Measurements from ENCODE around the gene CFTR.

Gene CFTR

GRCh38 chr7:117472335-117472734 lies 7.5 kb upstream of the CFTR start:
- no peaks in the 10 kb centered on the region for H3K4me1 ChIP-seq
- H3K9me3 ChIP-seq: no peaks in the 10 kb centered on the region
- no peaks in the 10 kb centered on the region for H3K27me3 ChIP-seq
- no peak for DNase-seq
- H3K4me3 ChIP-seq: no peak overlapping the region
- no peak for TF ChIP-seq CTCF (IDR thresholded peaks at IDR 0.05)
- intact Hi-C loops (cut with DNase I; ENCODE audit: low total_unique reads): no loop called here
- H3K36me3 ChIP-seq: no peaks in the 10 kb centered on the region
- H3K27ac ChIP-seq: no peak overlapping the region

- no peak overlapping the region for H3K4me3 ChIP-seq
- H3K4me1 ChIP-seq: peaks cover 0 to 11% (median 5%) of the 10 kb centered on the region in 4 donors
- no peaks in the 10 kb centered on the region for H3K9me3 ChIP-seq
- DNase-seq: no peak
- peaks cover 0 to 7% of the 10 kb centered on the region in 2 donors for H3K27me3 ChIP-seq
- intact Hi-C loops (cut with DNase I; ENCODE audit: low total_unique reads): no loop called here
- H3K36me3 ChIP-seq: no peaks in the 10 kb centered on the region
- no peak overlapping the region for H3K27ac ChIP-seq
- TF ChIP-seq CTCF (IDR thresholded peaks at IDR 0.05): no peak
These were observed 3.1 kb upstream of the CFTR start for GRCh38 chr7:117476557-117477215.

DNA sequence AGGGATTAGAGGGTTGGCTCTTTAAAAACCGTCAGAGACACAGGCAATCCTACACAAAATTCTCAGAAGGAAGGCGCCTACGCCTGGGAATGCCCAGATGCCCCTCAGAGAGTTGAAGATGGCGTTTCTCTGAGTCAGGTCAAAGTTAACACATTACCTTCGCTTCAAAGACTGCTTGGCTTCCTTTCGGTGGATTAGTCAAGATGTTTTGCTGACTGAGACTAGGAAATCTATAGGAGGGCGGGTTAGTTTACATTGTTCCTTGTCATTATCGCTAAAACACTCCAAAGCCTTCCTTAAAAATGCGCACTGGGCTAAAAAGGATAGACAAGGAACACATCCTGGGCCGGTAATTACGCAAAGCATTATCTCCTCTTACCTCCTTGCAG lies 995 bp upstream of the CFTR start:
- intact Hi-C loops (cut with DNase I; ENCODE audit: low total_unique reads): no loop called here
- H3K4me1 ChIP-seq: peaks cover 0 to 11% (median 5%) of the 10 kb centered on the region in 4 donors
- no peaks in the 10 kb centered on the region for H3K36me3 ChIP-seq
- H3K4me3 ChIP-seq: peak overlapping the region in 1 of 2 donors; percentile 41
- TF ChIP-seq CTCF (IDR thresholded peaks at IDR 0.05): no peak
- H3K27me3 ChIP-seq: peaks cover 0 to 7% of the 10 kb centered on the region in 2 donors
- no peaks in the 10 kb centered on the region for H3K9me3 ChIP-seq
- H3K27ac ChIP-seq: no peak overlapping the region
- DNase-seq: no peak

DNA sequence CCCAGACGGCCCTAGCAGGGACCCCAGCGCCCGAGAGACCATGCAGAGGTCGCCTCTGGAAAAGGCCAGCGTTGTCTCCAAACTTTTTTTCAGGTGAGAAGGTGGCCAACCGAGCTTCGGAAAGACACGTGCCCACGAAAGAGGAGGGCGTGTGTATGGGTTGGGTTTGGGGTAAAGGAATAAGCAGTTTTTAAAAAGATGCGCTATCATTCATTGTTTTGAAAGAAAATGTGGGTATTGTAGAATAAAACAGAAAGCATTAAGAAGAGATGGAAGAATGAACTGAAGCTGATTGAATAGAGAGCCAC lies 184 bp downstream of the CFTR start:
- DNase-seq: no peak
- peaks cover 0 to 9% of the 10 kb centered on the region in 2 donors for H3K27me3 ChIP-seq
- peak overlapping the region; percentile 41 to 47 for H3K4me3 ChIP-seq
- H3K4me1 ChIP-seq: peaks cover 0 to 11% (median 5%) of the 10 kb centered on the region in 4 donors
- no peak for TF ChIP-seq CTCF (IDR thresholded peaks at IDR 0.05)
- no peak overlapping the region for H3K27ac ChIP-seq
- no peaks in the 10 kb centered on the region for H3K9me3 ChIP-seq
- intact Hi-C loops (cut with DNase I; ENCODE audit: low total_unique reads): no loop called here
- no peaks in the 10 kb centered on the region for H3K36me3 ChIP-seq

DNA sequence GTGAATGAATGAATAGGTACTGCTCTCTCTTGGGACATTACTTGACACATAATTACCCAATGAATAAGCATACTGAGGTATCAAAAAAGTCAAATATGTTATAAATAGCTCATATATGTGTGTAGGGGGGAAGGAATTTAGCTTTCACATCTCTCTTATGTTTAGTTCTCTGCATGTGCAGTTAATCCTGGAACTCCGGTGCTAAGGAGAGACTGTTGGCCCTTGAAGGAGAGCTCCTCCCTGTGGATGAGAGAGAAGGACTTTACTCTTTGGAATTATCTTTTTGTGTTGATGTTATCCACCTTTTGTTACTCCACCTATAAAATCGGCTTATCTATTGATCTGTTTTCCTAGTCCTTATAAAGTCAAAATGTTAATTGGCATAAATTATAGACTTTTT lies 1.2 kb downstream of the CFTR start:
- DNase-seq: no peak
- Histone ChIP-seq H3K27ac (no peak overlapping the region), H3K4me1 (peaks cover 0 to 11% (median 5%) of the 10 kb centered on the region in 4 donors), H3K36me3 (no peaks in the 10 kb centered on the region), H3K4me3 (no peak overlapping the region), H3K27me3 (peaks cover 0 to 9% of the 10 kb centered on the region in 2 donors), H3K9me3 (no peaks in the 10 kb centered on the region)
- TF ChIP-seq CTCF (IDR thresholded peaks at IDR 0.05): no peak
- intact Hi-C loops (cut with DNase I; ENCODE audit: low total_unique reads): no loop called here
